Nephron (organoid): ENCODE data around the gene CACNA1C.

Experiments
- H3K27ac Mint-ChIP-seq, 3 experiments: 2 replicates each; pipeline ENCODE4 v1.8.0; 2020; ENCODE audit warnings: mixed read lengths in 3 of 3, mild to moderate bottlenecking in 2 of 3, moderate library complexity in 1 of 3
- H3K27me3 Mint-ChIP-seq: 2 replicates; pipeline ENCODE4 v1.8.0; 2021; ENCODE audit warnings: low read depth, mild to moderate bottlenecking, moderate library complexity, mixed read lengths
- H3K36me3 Mint-ChIP-seq: 2 replicates; pipeline ENCODE4 v1.8.0; 2020; ENCODE audit warnings: low read depth, mixed read lengths
- H3K4me1 Mint-ChIP-seq: 2 replicates; pipeline ENCODE4 v1.8.0; 2020; ENCODE audit warnings: mixed read lengths
- H3K4me3 Mint-ChIP-seq, 3 experiments: 2 replicates each; pipeline ENCODE4 v1.8.0; 2020; ENCODE audit warnings: mild to moderate bottlenecking in 3 of 3, mixed read lengths in 3 of 3, moderate library complexity in 2 of 3
- H3K9me3 Mint-ChIP-seq: 2 replicates; pipeline ENCODE4 v1.8.0; 2020; ENCODE audit warnings: mixed read lengths
- TF ChIP-seq, protein P1 (sequence below), 3 experiments: fragments of 200-600 bp; sonication (generic); IDR thresholded peaks; one replicate each; pipeline ENCODE4 v1.5.0; 2021; ENCODE audit warnings: antibody characterized with exemption in 3 of 3; ENCODE audit not compliant: unreplicated experiment in 3 of 3

Gene CACNA1C

DNA sequence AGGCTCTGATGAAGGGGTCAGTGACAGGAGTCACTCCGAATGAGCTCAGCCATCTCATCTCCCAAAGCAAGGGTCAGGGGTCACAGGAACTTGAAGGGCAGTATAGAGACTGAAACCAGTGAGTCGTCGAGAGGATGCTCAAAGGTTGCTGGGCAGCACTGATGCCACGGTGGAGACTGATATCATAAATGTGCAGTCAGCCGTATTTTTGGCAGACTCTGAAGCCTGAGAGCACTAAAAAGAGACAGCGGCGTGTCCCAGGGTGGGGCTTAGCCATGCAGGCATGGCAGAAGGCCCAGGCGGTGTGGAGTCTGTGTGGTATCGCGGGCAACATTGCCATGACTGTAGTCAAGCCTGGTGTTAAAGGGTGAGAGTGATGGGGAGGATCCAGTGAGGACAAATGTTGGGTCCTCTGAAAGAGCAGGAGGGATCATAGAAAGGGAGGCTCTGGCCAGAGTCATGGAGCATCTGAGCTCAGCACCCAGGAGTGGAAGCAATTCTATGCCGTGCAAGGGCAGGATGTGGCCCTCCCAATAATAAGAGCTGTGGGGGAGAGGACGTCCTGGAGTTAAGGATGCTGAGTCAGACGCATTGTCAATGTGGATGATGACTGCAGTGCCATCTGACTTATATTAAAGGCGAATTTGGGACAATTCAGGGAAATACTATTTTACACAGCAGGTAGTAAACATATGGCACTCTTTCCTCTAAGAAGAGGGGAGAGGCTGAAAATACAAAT, 500.8 kb downstream of the CACNA1C start:
- Mint-ChIP-seq H3K27me3 (peaks cover 18% of the 10 kb centered on the region), H3K4me3 (no peak overlapping the region), H3K27ac (no peak overlapping the region), H3K36me3 (peaks cover 17% of the 10 kb centered on the region), H3K9me3 (no peaks in the 10 kb centered on the region), H3K4me1 (peaks cover 13% of the 10 kb centered on the region)
- TF ChIP-seq, protein P1, sequence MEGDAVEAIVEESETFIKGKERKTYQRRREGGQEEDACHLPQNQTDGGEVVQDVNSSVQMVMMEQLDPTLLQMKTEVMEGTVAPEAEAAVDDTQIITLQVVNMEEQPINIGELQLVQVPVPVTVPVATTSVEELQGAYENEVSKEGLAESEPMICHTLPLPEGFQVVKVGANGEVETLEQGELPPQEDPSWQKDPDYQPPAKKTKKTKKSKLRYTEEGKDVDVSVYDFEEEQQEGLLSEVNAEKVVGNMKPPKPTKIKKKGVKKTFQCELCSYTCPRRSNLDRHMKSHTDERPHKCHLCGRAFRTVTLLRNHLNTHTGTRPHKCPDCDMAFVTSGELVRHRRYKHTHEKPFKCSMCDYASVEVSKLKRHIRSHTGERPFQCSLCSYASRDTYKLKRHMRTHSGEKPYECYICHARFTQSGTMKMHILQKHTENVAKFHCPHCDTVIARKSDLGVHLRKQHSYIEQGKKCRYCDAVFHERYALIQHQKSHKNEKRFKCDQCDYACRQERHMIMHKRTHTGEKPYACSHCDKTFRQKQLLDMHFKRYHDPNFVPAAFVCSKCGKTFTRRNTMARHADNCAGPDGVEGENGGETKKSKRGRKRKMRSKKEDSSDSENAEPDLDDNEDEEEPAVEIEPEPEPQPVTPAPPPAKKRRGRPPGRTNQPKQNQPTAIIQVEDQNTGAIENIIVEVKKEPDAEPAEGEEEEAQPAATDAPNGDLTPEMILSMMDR (IDR thresholded peaks at IDR 0.05; ENCODE audit: unreplicated experiment in 3 of 3), result no peak

DNA sequence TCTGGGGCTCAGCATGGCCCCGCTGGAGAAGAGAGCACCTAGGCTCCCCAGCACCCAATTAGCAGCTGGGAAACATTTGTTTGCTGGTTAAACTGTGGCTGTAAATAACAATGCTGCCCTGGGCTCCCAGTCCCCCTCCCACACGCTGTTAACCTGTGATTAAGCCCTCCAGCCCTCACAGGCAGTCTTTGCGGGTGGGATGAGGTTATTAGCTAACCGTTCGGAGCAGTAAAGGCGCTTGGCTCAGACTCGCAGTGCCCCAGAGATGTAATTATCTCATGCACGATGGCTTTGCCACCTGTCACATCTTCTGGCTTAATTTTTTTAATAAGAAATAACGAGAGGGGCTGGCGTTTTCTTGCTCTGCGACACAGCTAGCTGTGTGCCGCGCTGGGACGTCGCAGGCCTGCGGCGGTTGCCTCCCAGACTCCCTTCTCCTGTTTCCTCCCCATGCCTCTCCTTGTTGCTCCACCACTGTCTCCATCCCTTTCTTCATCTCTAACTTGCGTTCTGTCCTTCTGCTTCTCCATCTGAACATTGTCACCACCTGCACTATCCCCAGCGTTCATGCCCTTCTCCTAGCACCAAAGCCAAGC, 502.8 kb downstream of the CACNA1C start:
- Mint-ChIP-seq H3K9me3 (no peaks in the 10 kb centered on the region), H3K27ac (peak overlapping the region in 1 of 3 experiments; percentile 64), H3K4me3 (no peak overlapping the region), H3K36me3 (peaks cover 17% of the 10 kb centered on the region), H3K27me3 (peaks cover 18% of the 10 kb centered on the region), H3K4me1 (peaks cover 10% of the 10 kb centered on the region)
- TF ChIP-seq, protein P1 (IDR thresholded peaks at IDR 0.05; ENCODE audit: unreplicated experiment in 3 of 3), result no peak

DNA sequence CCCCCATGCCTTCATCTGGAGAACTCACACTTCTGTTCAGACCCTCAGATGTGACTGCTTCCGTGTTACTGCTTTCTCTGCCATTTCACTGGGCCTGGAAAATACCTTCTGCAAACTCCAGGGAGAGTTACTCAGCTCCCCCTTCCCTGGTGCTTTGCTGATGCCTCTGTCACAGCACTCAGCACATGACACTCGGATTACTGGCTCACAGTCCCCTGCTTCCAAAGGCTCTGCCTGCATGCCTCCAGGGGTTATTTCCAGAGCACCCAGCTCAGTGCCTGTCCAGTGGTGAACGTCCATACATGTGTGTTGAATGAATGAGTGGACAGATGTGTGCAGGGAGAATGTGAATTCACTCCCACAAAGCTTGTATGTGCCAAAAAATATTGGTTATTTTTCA, 504.8 kb downstream of the CACNA1C start:
- Mint-ChIP-seq H3K27ac (no peak overlapping the region), H3K9me3 (no peaks in the 10 kb centered on the region), H3K27me3 (peaks cover 25% of the 10 kb centered on the region), H3K36me3 (peaks cover 17% of the 10 kb centered on the region), H3K4me1 (peaks cover 15% of the 10 kb centered on the region), H3K4me3 (no peak overlapping the region)
- TF ChIP-seq, protein P1 (IDR thresholded peaks at IDR 0.05; ENCODE audit: unreplicated experiment in 3 of 3), result no peak

DNA sequence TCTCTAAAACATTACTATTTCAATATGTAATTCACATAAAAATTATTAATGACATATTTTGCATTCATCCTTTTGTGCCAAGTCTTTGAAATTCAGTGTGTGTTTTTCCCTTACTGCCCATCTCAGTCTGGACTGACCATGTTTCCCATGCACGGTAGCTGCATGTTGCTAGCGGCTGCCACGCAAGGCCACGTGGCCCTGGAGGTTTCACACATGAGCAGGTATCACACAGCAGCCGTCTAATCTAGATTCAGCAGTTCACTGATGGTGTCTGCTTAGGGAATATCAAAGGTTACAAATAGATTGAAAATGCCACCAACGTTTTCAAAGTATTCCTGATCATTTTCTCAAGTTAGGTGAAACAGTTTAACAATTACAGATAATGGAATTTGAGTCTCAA, 507.1 kb downstream of the CACNA1C start:
- Mint-ChIP-seq H3K36me3 (peaks cover 17% of the 10 kb centered on the region), H3K4me1 (peaks cover 15% of the 10 kb centered on the region), H3K4me3 (no peak overlapping the region), H3K27ac (peak overlapping the region in 1 of 3 experiments; percentile 30), H3K9me3 (no peaks in the 10 kb centered on the region), H3K27me3 (peaks cover 25% of the 10 kb centered on the region)
- TF ChIP-seq, protein P1 (IDR thresholded peaks at IDR 0.05; ENCODE audit: unreplicated experiment in 3 of 3), result no peak

DNA sequence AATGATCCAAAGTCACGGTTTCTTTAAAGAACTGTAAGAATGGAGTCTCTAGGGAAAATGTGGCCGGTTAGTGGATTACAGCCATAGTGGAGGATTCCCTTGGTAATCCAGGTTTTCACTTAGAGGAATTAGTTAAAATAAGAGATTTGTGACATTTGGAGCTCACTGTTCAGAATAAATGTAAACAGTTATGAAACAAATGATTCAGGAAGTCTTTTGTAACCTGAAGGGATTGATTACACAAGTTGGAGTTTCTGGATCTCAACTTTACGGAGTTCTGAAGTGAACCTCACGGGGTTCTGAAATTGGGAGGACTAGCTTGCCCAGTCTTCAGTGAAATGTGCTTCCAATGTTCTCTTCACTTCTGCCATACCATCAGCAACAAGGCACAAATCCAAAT, 507.6 kb downstream of the CACNA1C start:
- Mint-ChIP-seq H3K27me3 (peaks cover 25% of the 10 kb centered on the region), H3K9me3 (no peaks in the 10 kb centered on the region), H3K4me3 (no peak overlapping the region), H3K36me3 (peaks cover 17% of the 10 kb centered on the region), H3K4me1 (peaks cover 15% of the 10 kb centered on the region), H3K27ac (peak overlapping the region in 1 of 3 experiments; percentile 30)
- TF ChIP-seq, protein P1 (IDR thresholded peaks at IDR 0.05; ENCODE audit: unreplicated experiment in 3 of 3), result no peak
